ENCODE results near the gene DSCAML1.

DSCAML1 gene

GRCh38 chr11:117554601-117555333, 242.2 kb downstream of the DSCAML1 start:
- in situ Hi-C loops (cut with HindIII; ENCODE audit: low pct_ligation_motif_present, low sequenced_read_pairs): no loop called here
- H3K36me3 ChIP-seq (replicated peaks): no peaks in the 10 kb centered on the region
- H3K27ac ChIP-seq: no peak overlapping the region
- H3K4me3 ChIP-seq (ENCODE audit: low read depth, low read length): no peak overlapping the region
- no peak for DNase-seq
- H3K27me3 ChIP-seq (replicated peaks): peaks cover 2% of the 10 kb centered on the region
- no peak for TF ChIP-seq CTCF (IDR thresholded peaks at IDR 0.05; ENCODE audit: low read depth, low read length, missing control alignments)

GRCh38 chr11:117552626-117553025, 244.4 kb downstream of the DSCAML1 start:
- H3K27me3 ChIP-seq (replicated peaks): no peaks in the 10 kb centered on the region
- H3K4me3 ChIP-seq (ENCODE audit: low read depth, low read length): no peak overlapping the region
- in situ Hi-C loops (cut with HindIII; ENCODE audit: low pct_ligation_motif_present, low sequenced_read_pairs): no loop called here
- H3K36me3 ChIP-seq (replicated peaks): no peaks in the 10 kb centered on the region
- no peak for DNase-seq
- no peak for TF ChIP-seq CTCF (IDR thresholded peaks at IDR 0.05; ENCODE audit: low read depth, low read length, missing control alignments)
- H3K27ac ChIP-seq: no peak overlapping the region

GRCh38 chr11:117551761-117552343, 245.2 kb downstream of the DSCAML1 start:
- H3K27me3 ChIP-seq (replicated peaks): no peaks in the 10 kb centered on the region
- H3K4me3 ChIP-seq (ENCODE audit: low read depth, low read length): no peak overlapping the region
- H3K27ac ChIP-seq: no peak overlapping the region
- TF ChIP-seq CTCF (IDR thresholded peaks at IDR 0.05; ENCODE audit: low read depth, low read length, missing control alignments): no peak
- H3K36me3 ChIP-seq (replicated peaks): no peaks in the 10 kb centered on the region
- DNase-seq: no peak
- in situ Hi-C loops (cut with HindIII; ENCODE audit: low pct_ligation_motif_present, low sequenced_read_pairs): no loop called here

- no peak for TF ChIP-seq CTCF (IDR thresholded peaks at IDR 0.05; ENCODE audit: low read depth, low read length, missing control alignments)
- in situ Hi-C loops (cut with HindIII; ENCODE audit: low pct_ligation_motif_present, low sequenced_read_pairs): no loop called here
- Histone ChIP-seq H3K27ac (no peak overlapping the region), H3K4me3 (ENCODE audit: low read depth, low read length) (no peak overlapping the region), H3K27me3 (replicated peaks) (no peaks in the 10 kb centered on the region), H3K36me3 (replicated peaks) (no peaks in the 10 kb centered on the region)
- DNase-seq: no peak
Observed at GRCh38 chr11:117550466-117550865, 246.6 kb downstream of the DSCAML1 start.

- Histone ChIP-seq H3K36me3 (replicated peaks) (no peaks in the 10 kb centered on the region), H3K27ac (no peak overlapping the region), H3K27me3 (replicated peaks) (no peaks in the 10 kb centered on the region), H3K4me3 (ENCODE audit: low read depth, low read length) (no peak overlapping the region)
- in situ Hi-C loops (cut with HindIII; ENCODE audit: low pct_ligation_motif_present, low sequenced_read_pairs): no loop called here
- no peak for DNase-seq
- no peak for TF ChIP-seq CTCF (IDR thresholded peaks at IDR 0.05; ENCODE audit: low read depth, low read length, missing control alignments)
Observed at GRCh38 chr11:117549417-117549816, 247.6 kb downstream of the DSCAML1 start.

Data from brain microvascular endothelial cell (primary cell).